Astrocyte of the spinal cord (primary cell): Measurements from ENCODE around the gene GOLGA6L26.
"Not testable (repeated sequence)": the region's sequence is repeated elsewhere in the genome, so short reads cannot be mapped to it uniquely, and the experiment has no call there.

ENCODE experiments used
- DNase-seq: peaks from one replicate; pipeline ENCODE4 v3.0.0; 2011; ENCODE audit warnings: low read depth, low spot score
- H3K4me3 ChIP-seq: 2 replicates; pipeline ENCODE4 v1.5.1; 2011; ENCODE audit warnings: low read depth, mild to moderate bottlenecking, low read length, moderate library complexity
- in situ Hi-C: cut with HindIII; loops from 2 replicates; pipeline ENCODE4 v1.10.0; 2017; ENCODE audit warnings: low sequenced_read_pairs
- TF ChIP-seq, protein P1 (sequence below): IDR thresholded peaks from 2 replicates; pipeline ENCODE4 v1.5.1; 2012; ENCODE audit warnings: low read depth, mild to moderate bottlenecking, low read length, inconsistent platforms

The GOLGA6L26 gene, protein sequence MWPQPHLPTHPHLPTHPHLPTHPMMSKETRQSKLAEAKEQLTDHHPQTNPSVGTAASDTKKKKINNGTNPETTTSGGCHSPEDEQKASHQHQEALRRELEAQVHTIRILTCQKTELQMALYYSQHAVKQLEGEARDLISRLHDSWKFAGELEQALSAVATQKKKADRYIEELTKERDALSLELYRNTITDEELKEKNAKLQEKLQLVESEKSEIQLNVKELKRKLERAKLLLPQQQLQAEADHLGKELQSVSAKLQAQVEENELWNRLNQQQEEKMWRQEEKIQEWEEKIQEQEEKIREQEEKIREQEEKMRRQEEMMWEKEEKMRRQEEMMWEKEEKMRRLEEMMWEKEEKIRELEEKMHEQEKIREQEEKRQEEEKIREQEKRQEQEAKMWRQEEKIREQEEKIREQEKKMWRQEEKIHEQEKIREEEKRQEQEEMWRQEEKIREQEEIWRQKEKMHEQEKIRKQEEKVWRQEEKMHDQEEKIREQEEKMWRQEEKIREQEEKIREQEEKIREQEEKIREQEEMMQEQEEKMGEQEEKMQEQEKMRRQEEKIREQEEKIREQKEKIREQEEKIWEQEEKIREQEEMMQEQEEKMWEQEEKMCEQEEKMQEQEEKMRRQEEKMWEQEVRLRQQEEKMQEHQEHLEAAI

DNA sequence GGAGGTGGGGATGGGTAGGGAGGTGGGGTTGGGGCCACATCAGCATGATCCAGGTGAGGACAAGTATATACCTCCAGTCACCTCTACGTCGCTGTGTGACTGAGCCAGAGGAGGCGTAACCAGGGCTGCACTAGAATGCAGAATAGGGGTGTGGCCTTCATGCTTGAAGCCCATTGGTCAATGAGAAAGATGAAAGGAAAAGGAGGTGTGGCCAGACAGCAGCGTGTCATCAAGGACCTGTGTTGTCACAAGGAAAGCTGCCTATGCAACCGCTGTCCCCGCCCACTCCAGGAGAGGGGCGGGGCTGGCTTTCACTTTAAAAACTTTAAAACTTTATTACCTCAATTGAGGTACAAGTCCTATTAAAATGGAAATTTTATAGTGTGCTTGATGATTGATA is at the start of gene GOLGA6L26:
Gene GOLGA6L26 (minus strand): TSS at position 101 of the 400 bp plus-strand sequence. CDS start 61 bp downstream, at position 40.
- in situ Hi-C loops, H3K4me3 ChIP-seq, DNase-seq: not testable (repeated sequence)

DNA sequence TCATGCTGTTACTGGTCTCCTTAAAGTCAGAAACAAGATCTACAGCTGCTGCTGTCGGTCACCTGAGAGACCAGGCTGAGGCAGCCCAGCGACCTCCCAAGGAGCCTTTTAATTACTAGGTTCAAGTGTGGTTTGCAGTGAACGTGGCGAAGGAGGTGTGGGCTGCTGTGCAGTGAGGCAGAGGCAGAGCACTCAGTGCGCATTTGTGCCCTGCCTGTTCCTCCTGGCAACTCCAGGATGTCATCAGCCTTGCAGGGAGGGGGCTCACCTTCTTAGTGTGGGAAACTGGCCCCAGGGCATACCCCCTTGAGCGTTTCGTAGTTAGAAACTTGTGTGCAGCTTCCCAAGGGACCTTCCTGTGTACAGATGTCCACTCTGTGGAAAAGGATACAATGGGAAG is 47.2 kb upstream of the GOLGA6L26 start:
- H3K4me3 ChIP-seq, in situ Hi-C loops, DNase-seq: not testable (repeated sequence)

DNA sequence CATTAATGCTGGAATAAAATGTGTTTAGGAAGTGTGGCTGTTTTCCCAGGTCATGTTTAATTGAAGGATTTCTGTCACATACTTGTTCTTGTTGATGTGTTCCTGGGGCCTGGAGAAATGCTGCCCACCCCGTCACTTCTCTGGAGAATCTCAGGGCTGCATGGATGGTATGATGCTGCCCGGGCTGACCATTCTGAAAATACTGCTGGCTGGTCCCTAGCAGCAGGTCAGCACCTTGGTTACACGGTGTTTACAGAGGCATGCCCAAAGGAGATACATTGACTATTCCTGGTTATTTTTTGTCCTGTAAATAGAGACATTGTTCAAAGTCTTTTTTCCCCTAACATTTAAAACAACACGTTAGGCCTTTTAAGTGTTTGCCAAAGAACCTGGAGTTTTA is 46.7 kb upstream of the GOLGA6L26 start:
- in situ Hi-C loops, DNase-seq, H3K4me3 ChIP-seq: not testable (repeated sequence)

DNA sequence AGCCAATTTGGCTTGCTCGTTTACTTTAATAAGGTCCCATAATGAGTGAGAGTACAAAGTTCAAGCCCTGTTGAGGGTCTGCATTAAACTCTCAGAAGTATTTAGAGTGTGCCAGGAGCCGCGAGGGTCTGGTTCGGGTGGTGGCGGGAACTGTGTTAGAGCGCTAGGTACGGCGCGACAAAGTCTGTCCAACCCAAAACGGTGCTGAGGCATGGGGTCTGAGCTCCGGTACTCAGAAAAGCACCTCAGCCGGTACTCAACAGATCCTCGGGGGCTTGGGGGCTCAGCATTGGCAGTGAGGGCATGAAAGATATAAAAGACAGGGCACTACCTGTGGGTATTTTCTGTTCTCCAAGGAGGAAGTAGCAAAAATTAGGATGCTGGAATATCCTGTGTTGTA is 45.0 kb upstream of the GOLGA6L26 start:
- DNase-seq, in situ Hi-C loops, H3K4me3 ChIP-seq: not testable (repeated sequence)

DNA sequence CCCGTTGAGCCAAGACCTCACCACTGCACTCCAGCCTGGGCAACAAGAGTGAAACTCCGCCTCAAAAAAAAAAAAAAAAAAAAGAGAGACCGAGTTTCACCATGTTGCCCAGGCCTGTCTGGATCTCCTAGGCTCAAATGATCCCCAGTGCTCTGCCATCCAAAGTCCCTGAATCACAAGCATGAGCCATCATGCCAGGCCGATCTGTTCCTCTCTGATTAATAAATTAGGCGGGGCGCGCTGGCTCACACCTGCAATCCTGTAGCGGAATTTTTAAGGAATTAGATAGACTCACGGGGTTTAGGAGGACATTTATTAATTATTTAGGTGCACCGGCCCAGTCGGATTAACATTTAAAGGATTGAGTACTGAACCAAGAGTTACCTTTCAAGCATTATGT is 40.2 kb upstream of the GOLGA6L26 start:
- H3K4me3 ChIP-seq, DNase-seq, in situ Hi-C loops: not testable (repeated sequence)

DNA sequence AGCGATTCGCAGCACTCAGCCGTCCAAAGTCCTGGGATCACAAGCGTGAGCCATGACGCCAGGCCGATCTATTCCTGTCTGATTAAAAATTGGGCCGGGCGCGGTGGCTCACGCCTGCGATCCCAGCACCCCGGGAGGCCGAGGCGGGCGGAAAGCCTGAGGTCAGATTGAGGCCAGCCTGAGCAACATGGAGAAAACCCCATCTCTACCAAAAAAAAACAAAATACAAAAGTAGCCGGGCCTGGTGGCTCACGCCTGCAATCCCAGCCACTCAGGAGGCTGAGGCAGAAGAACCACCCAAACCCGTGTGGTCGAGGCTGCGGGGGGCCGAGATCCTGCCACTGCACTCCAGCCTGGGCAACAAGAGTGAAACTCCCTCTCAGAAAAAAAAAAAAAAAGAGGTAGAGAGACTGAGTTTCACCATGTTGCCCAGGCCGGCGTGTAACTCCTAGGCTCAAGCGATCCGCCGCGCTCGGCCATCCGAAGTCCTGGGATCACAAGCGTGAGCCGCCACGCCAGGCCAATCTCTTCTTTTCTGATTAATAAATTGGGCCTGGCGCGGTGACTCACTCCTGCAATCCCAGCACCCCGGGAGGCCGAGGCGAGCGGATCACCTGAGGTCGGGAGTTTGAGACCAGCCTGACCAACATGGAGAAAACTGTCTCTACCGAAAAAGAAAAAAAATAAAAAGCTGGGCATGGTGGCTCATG is 39.0 kb upstream of the GOLGA6L26 start:
- in situ Hi-C loops, DNase-seq, H3K4me3 ChIP-seq: not testable (repeated sequence)

DNA sequence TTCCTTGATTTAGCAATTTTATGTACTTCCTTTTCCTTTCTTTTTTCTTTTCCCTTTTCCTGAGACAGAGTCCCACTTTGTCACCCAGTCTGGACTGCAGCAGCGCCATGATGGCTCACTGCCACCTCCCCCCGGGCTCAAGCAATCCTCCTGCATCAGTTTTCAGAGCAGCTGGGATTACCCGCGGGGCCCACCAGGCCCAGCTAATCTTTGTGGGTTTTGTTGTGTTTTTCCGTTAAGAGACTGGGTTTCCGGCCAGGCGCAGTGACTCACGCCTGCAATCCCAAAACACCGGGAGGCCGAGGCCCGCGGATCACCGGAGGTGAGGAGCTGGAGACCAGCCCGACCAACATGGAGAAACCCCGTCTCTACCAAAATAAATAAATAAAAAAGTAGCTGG is 38.3 kb upstream of the GOLGA6L26 start:
- in situ Hi-C loops: no loop called here
- TF ChIP-seq, protein P1, sequence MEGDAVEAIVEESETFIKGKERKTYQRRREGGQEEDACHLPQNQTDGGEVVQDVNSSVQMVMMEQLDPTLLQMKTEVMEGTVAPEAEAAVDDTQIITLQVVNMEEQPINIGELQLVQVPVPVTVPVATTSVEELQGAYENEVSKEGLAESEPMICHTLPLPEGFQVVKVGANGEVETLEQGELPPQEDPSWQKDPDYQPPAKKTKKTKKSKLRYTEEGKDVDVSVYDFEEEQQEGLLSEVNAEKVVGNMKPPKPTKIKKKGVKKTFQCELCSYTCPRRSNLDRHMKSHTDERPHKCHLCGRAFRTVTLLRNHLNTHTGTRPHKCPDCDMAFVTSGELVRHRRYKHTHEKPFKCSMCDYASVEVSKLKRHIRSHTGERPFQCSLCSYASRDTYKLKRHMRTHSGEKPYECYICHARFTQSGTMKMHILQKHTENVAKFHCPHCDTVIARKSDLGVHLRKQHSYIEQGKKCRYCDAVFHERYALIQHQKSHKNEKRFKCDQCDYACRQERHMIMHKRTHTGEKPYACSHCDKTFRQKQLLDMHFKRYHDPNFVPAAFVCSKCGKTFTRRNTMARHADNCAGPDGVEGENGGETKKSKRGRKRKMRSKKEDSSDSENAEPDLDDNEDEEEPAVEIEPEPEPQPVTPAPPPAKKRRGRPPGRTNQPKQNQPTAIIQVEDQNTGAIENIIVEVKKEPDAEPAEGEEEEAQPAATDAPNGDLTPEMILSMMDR: no peak
- DNase-seq: peak; percentile 20
- H3K4me3 ChIP-seq: no peak overlapping the region

DNA sequence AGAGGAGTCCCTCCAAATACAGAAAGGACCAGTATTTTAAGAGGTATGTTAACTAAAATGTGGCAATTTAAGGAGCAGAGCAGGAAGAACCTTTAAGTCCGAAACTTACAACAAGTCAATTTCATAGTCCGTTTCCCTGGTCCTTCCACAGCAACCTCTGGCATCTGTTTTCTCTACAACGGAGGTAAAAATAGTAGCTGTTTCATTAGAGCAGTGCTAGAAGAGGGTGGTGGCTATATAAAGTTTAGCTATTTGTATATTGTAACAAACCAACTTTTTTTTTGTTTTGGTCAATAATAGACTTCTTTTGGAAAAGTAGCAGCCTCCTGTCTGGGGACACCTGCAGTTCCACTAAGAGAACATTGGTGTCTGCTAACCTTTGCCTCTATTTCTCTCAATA is 37.9 kb upstream of the GOLGA6L26 start:
- in situ Hi-C loops, DNase-seq, H3K4me3 ChIP-seq: not testable (repeated sequence)

DNA sequence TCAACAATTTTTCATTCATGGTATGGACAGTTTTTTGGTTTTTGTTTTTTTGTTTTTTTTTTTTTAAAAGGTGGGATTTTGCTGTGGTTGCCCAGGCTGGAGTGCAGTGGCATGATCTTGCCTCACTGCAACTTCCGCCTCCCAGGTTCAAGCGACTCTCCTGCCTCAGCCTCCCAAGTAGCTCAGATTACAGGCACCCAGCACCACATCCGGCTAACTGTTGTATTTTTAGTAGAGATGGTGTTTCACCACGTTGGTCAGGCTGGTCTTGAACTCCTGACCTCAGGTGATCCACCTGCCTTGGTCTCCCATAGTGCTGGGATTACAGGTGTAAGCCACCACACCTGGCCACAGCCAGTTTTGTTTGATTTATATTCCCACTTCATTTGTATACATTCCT is 37.1 kb upstream of the GOLGA6L26 start:
- in situ Hi-C loops, DNase-seq: not testable (repeated sequence)

DNA sequence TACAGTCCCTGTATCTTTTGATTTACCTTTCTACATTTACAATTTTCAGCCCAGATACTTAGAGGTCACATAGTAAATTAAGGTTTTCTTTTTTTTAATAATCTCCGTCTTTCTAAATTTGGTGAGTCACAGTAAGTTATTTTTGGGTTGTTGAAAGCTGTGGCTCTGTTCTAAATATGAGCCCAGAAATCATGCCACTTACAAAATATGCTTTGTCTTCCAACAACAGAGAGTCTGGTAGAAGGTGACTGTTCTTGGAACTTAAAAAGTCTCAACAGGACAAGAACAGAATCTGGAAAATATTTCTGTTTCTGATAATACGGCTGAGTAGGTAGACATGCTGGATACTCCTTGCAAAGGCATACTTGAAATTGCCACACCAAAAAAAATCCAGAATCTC is 36.6 kb upstream of the GOLGA6L26 start:
- no peak for DNase-seq
- H3K4me3 ChIP-seq: no peak overlapping the region
- in situ Hi-C loops: no loop called here
- TF ChIP-seq, protein P1: no peak

More for the DNA sequence above, 37.1 kb upstream of the GOLGA6L26 start:
- H3K4me3 ChIP-seq: not testable (repeated sequence)

DNA sequence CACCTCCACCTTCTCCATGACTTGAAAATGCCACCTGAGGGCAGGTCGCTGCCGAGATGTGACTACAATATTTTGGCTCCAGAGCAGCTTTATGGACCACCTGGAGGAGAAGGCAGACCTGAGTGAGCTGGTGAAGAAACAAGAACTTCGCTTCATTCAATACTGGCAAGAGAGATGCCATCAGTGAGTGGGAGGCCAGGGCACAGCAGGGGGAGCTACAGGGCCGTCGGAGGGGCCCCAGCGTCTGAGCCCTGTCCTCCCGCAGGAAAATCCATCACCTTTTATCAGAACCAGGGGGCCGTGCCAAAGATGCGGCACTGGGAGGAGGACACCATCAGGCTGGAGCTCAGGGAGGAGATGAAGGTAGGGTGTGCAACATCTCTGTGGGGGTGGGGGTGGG is 30.3 kb upstream of the GOLGA6L26 start:
- in situ Hi-C loops, DNase-seq, H3K4me3 ChIP-seq: not testable (repeated sequence)

DNA sequence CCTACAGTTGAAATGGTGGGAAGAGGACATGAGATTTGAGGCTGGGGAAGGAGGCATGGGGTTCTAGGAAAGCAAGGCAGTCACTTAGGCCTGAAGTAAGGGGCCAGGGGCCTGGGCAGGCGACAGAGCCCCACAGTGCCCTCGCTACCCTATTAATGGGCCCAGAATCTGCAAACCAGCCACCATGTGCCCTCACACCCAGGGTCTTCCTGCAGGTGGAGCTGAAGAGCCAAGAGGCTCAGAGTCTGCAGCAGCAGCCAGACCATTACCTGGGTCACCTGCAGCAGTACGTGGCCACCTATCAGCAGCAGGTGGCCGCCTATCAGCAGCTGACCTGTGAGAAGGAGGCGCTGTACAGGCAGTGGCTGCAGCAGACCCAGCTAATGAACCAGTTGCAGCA is 28.6 kb upstream of the GOLGA6L26 start:
- H3K4me3 ChIP-seq, DNase-seq, in situ Hi-C loops: not testable (repeated sequence)

DNA sequence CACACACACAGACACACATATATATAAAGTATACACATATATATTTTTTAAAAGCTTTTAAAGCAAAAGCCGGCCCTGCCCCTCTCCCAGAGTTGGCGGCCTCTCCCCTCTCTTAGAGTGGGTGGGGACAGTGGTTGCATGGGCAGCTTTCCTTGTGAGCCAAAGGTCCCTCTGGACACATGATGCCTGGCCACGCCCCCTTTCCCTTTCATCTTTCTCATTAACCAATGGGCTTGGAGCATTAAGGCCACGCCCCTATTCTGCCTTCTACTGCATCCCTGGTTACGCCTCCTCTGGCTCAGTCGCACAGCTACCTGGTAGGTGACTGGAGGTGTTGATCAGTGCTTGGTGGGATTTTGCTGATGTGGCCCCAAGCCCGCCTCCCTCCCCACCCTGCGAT is 20.5 kb upstream of the GOLGA6L26 start, which contains the start of gene GOLGA8S:
Gene GOLGA8S (plus strand): TSS at position 301 of the 400 bp plus-strand sequence. CDS start 62 bp downstream, at position 363.
- in situ Hi-C loops, DNase-seq, H3K4me3 ChIP-seq: not testable (repeated sequence)

DNA sequence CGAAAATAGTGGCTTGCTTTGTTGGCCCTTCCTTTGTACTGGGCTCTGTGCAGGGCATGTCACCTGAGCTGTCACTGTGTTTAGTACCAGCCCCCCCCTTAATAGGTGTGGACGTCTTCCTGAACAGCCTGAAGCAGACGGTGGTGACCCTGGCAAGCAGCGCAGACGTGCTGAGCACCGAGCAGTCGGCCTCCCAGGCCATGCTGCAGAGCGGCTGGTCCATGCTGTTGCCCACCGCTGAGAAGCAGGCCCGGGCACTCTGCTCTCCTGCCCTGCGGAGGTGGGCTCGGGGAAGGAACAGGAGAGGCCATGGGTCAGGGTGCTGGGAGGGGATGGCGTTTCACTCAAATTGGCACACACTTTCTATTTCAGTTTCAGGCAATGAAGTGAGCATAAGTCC is 22.8 kb downstream of the GOLGA6L26 start:
- DNase-seq, in situ Hi-C loops, H3K4me3 ChIP-seq: not testable (repeated sequence)

DNA sequence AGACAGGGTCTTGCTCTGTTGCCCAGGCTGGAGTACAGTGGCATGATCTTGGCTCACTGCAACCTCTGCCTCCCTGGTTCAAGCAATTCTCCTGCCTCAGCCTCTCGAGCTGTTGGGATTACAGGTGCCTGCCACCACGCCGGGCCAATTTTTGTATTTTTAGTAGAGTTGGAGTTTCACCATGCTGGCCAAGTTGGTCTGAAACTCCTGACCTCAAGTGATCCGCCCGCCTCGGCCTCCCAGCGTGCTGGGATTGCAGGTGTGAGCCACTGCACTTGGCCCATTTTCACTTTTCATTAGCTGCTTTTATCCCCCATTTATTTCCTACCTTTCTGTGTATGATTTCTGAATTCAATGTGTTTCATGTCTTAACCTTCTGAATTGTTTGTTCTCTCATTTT is 28.1 kb downstream of the GOLGA6L26 start:
- in situ Hi-C loops, DNase-seq, H3K4me3 ChIP-seq: not testable (repeated sequence)
